ENCODE results near the gene GPHA2. TPM values are rescaled to one million over a fixed set of nuclear protein-coding genes. Genes with fewer than 3 reads are reported as not detected.
A peak's percentile ranks its signal among the peaks of the same experiment; 100 is the strongest.

GPHA2 gene
- total and polyA plus RNA-seq, 12 donors, result 0.67 TPM; not detected in 11

- TF ChIP-seq CTCF (IDR thresholded peaks at IDR 0.05) (no peak), POLR2A (IDR thresholded peaks at IDR 0.05) (no peak)
- Histone ChIP-seq H3K4me1 (replicated peaks in 1 of 2) (no peaks in the 10 kb centered on the region), H3K9me3 (replicated peaks in 1 of 3) (no peaks in the 10 kb centered on the region), H3K4me3 (no peak overlapping the region), H3K27ac (no peak overlapping the region), H3K27me3 (peaks cover 4% of the 10 kb centered on the region), H3K36me3 (replicated peaks in 1 of 2) (no peaks in the 10 kb centered on the region)
- intact Hi-C loops (cut with DNase I), result no loop called here
- WGBS, 4 donors, result 48 to 54% (median 50%) methylated on average over 5 of the region's 5 CpGs
- DNase-seq, result no peak
These were observed 18.5 kb upstream of the GPHA2 start for GRCh38 chr11:64954201-64954600.

- no peak overlapping the region for H3K27ac ChIP-seq
- H3K27me3 ChIP-seq, result no peaks in the 10 kb centered on the region
- intact Hi-C loops (cut with DNase I), result no loop called here
- DNase-seq, result no peak
- H3K4me3 ChIP-seq, result no peak overlapping the region
- TF ChIP-seq POLR2A (IDR thresholded peaks at IDR 0.05), result no peak
- 49 to 66% (median 64%) methylated on average over 4 of the region's 4 CpGs for WGBS, 4 donors
- H3K9me3 ChIP-seq (replicated peaks in 1 of 3), result no peaks in the 10 kb centered on the region
- H3K4me1 ChIP-seq (replicated peaks in 1 of 2), result no peaks in the 10 kb centered on the region
- no peaks in the 10 kb centered on the region for H3K36me3 ChIP-seq (replicated peaks in 1 of 2)
These were observed 15.8 kb upstream of the GPHA2 start for GRCh38 chr11:64951529-64951928.

DNA sequence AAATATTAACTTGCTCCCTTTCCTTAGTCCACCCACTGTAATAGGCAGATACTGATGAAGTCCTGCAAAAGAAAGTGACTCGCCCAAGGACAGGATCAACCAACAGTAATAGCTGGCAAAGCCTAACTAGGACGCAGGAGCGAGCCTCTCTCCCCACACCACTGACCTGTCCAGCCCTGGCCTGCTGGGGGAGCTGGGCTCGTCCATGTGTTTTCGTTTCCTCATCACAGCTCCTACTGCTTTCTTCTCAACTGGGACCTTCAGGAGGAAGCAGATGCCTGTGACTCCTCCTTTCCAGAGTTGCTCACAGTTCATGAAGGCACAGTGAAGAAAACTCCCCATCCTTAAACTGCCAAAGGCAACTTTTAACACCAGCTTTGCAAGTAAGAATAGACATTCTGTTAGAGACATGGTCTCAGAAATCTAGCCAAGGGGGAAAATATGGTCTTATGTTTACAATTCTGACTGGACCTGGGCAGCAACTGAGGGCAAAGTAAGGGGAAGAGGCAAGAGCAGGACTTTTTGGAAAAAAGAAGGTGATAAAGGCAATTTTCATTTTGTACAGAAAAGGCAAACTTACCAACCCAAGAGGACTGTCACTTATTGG is 11.6 kb upstream of the GPHA2 start:
- 22 to 39% (median 31%) methylated on average over 4 to 5 of the region's 5 CpGs for WGBS, 4 donors

GRCh38 chr11:64936539-64936938 is 846 bp upstream of the GPHA2 start:
- intact Hi-C loops (cut with DNase I), result loop anchor here in 1 of 2 donors (10.0 kb wide), 1 partner anchor 58 kb away; the partner anchor contains the start of gene BATF2
- no peak for DNase-seq
- Histone ChIP-seq H3K27me3 (no peaks in the 10 kb centered on the region), H3K4me1 (replicated peaks in 1 of 2) (no peaks in the 10 kb centered on the region), H3K9me3 (replicated peaks in 1 of 3) (no peaks in the 10 kb centered on the region), H3K4me3 (no peak overlapping the region), H3K27ac (no peak overlapping the region), H3K36me3 (replicated peaks in 1 of 2) (peaks cover 0 to 26% of the 10 kb centered on the region in 2 donors)
- TF ChIP-seq POLR2A (IDR thresholded peaks at IDR 0.05) (no peak), CTCF (IDR thresholded peaks at IDR 0.05) (no peak)
- 65 to 80% (median 73%) methylated on average over 4 of the region's 4 CpGs for WGBS, 4 donors

More for the DNA sequence above, 11.6 kb upstream of the GPHA2 start:
- no peaks in the 10 kb centered on the region for H3K4me1 ChIP-seq (replicated peaks in 1 of 2)
- DNase-seq, result peak in 1 of 7 donors; percentile 22
- no peaks in the 10 kb centered on the region for H3K36me3 ChIP-seq (replicated peaks in 1 of 2)
- TF ChIP-seq POLR2A (IDR thresholded peaks at IDR 0.05) (no peak), CTCF (IDR thresholded peaks at IDR 0.05) (no peak)
- no peaks in the 10 kb centered on the region for H3K9me3 ChIP-seq (replicated peaks in 1 of 3)
- H3K27ac ChIP-seq, result no peak overlapping the region
- no peak overlapping the region for H3K4me3 ChIP-seq
- intact Hi-C loops (cut with DNase I), result no loop called here
- peaks cover 4% of the 10 kb centered on the region for H3K27me3 ChIP-seq
